ENCODE measurements around the gene USP48. TPM values are rescaled to one million over a fixed set of nuclear protein-coding genes. Genes with fewer than 3 reads are reported as not detected.

USP48 gene
- 26.6 and 27.4 TPM in 2 replicates for polyA plus RNA-seq (2011; rRNA removed)
- 7.9 and 8.9 TPM in 2 replicates for polyA plus RNA-seq (2012; cell fraction: cytosol; rRNA removed)
- polyA plus RNA-seq (2012; cell fraction: nucleus; rRNA removed): 6.7 and 8.4 TPM in 2 replicates
- polyA plus RNA-seq (2017; fragmentation: RNase III; extraction: RNeasy Plus Mini Kit Qiagen cat#74134 plus additional on column Dnase treatment): 22.4 to 23.8 TPM (median 22.8 TPM) in 3 replicates
- polyA minus RNA-seq (2011; rRNA and poly(A)+ RNA removed): 15.8 and 17.2 TPM in 2 replicates

GRCh38 chr1:21782868-21783678, at the start of gene USP48:
TSS of gene USP48 (minus strand) at chr1:21783149. CDS start at chr1:21782957, 192 bp downstream.
- H3K4me2 ChIP-seq: peak within 1 kb of the TSS; percentile 99
- H3K9me3 ChIP-seq: 0 out of 3 replicates have a peak, but pooled peaks cover 1% of the 10 kb centered on the region
- H3K4me1 ChIP-seq: peaks cover 9% of the 10 kb centered on the region; the same call in 1 of the 3 replicates
- peak within 1 kb of the TSS; percentile 99 to 100 for H3K27ac ChIP-seq
- ATAC-seq: peak; percentile 89 to 91
- 7% methylated on average over 13 of the region's 82 CpGs for WGBS (ENCODE audit: missing lambda C conversion rate)
- ChIA-PET POLR2A (interaction anchor here (0.5 to 0.8 kb wide), 3 partner anchors 137 to 1995 kb away, joined by 3 read pairs; partner anchors contain the start of gene PITHD1), CTCF (interaction anchor here (0.6 to 2.1 kb wide), 4 partner anchors 16 to 1299 kb away, joined by 3 to 6 read pairs (median 4); no protein-coding TSS in a partner anchor)
- peak within 1 kb of the TSS; percentile 97 for H3K4me3 ChIP-seq
- peak; percentile 68 to 95 for DNase-seq (ENCODE audit: low read depth in 1 of 2, low spot score in 1 of 2)
- FAIRE-seq: no peak
- no peak for TF ChIP-seq MYC (IDR thresholded peaks at IDR 0.05; ENCODE audit: borderline replicate concordance, low read length)
- TF ChIP-seq HOXA7 (CRISPR knock-in tag; IDR thresholded peaks at IDR 0.05): peak; percentile 63; the same call in 1 of the 2 replicates
- TF ChIP-seq CEBPB (IDR thresholded peaks at IDR 0.05): no peak
- TF ChIP-seq HMGXB4 (CRISPR knock-in tag; IDR thresholded peaks at IDR 0.05; ENCODE audit: borderline replicate concordance): peak; percentile 41; the same call in 1 of the 2 replicates
- TF ChIP-seq CHD2 (IDR thresholded peaks at IDR 0.05; ENCODE audit: low read length, partially characterized antibody): no peak
- no peak for TF ChIP-seq RCOR1 (IDR thresholded peaks at IDR 0.05; ENCODE audit: low read depth, low read length)
- TF ChIP-seq BCL3 (IDR thresholded peaks at IDR 0.05): peak; percentile 83; the same call in 2 of the 3 replicates
- peak; percentile 76 for TF ChIP-seq E2F6 (IDR thresholded peaks at IDR 0.05; ENCODE audit: borderline replicate concordance, low read depth)
- no peak for TF ChIP-seq KDM1A (IDR thresholded peaks at IDR 0.05; ENCODE audit: low read depth)
- TF ChIP-seq ZNF302 (CRISPR knock-in tag; IDR thresholded peaks at IDR 0.05): no peak
- peak; percentile 80 for TF ChIP-seq PHF8 (IDR thresholded peaks at IDR 0.05; ENCODE audit: borderline replicate concordance, low read depth)
- no peak for TF ChIP-seq NR3C1 (IDR thresholded peaks at IDR 0.05)
- no peak for TF ChIP-seq MAZ (IDR thresholded peaks at IDR 0.05; ENCODE audit: borderline replicate concordance, low read depth, low read length)
- TF ChIP-seq MAX (IDR thresholded peaks at IDR 0.05): peak; percentile 77
- TF ChIP-seq EHF (CRISPR knock-in tag; IDR thresholded peaks at IDR 0.05): no peak
- TF ChIP-seq HES2 (IDR thresholded peaks at IDR 0.05): no peak
- TF ChIP-seq HOXB13 (CRISPR knock-in tag; IDR thresholded peaks at IDR 0.05; ENCODE audit: low read depth): no peak
- peak; percentile 67; the same call in 1 of the 2 replicates for TF ChIP-seq HOXB5 (CRISPR knock-in tag; IDR thresholded peaks at IDR 0.05)
- TF ChIP-seq CBX2 (IDR thresholded peaks at IDR 0.05; ENCODE audit: borderline replicate concordance, low read depth): no peak
- no peak for TF ChIP-seq USF2 (IDR thresholded peaks at IDR 0.05)
- peak; percentile 91 for TF ChIP-seq POLR2A (IDR thresholded peaks at IDR 0.05; ENCODE audit: low read length)
- TF ChIP-seq REST (IDR thresholded peaks at IDR 0.05): no peak
- no peak for TF ChIP-seq ATOH8 (CRISPR knock-in tag; IDR thresholded peaks at IDR 0.05; ENCODE audit: low read depth)
- peak; percentile 9 to 87; a peak in 4 of 5 replicates for TF ChIP-seq JUN (IDR thresholded peaks at IDR 0.05)
- TF ChIP-seq HEYL (CRISPR knock-in tag; IDR thresholded peaks at IDR 0.05): no peak
- TF ChIP-seq SREBF2 (IDR thresholded peaks at IDR 0.05): no peak
- TF ChIP-seq RFX5 (IDR thresholded peaks at IDR 0.05): no peak
- no peak for TF ChIP-seq JUNB (IDR thresholded peaks at IDR 0.05)
- TF ChIP-seq KDM5A (IDR thresholded peaks at IDR 0.05): no peak
